Skeletal muscle tissue (tissue), 4 donors: Measurements from ENCODE around the gene HSPB9. TPM values are rescaled to one million over a fixed set of nuclear protein-coding genes. Genes with fewer than 3 reads are reported as not detected.
"Not testable (repeated sequence)": the region's sequence is repeated elsewhere in the genome, so short reads cannot be mapped to it uniquely, and the experiment has no call there.

Source experiments
- H3K27ac ChIP-seq: one replicate; pipeline ENCODE4 v1.7.0; 2013; ENCODE audit warnings: mild to moderate bottlenecking, low read depth, low read length, inconsistent platforms
- H3K27me3 ChIP-seq, 3 donors: one replicate each; pipeline ENCODE4 v1.7.0; 2013; ENCODE audit warnings: low read length in 3 of 3; ENCODE audit not compliant: control insufficient read depth in 3 of 3, insufficient read depth in 3 of 3
- H3K36me3 ChIP-seq, 3 donors: one replicate each; pipeline ENCODE4 v1.7.0; 2013; ENCODE audit warnings: low read length in 3 of 3; ENCODE audit not compliant: control insufficient read depth in 3 of 3, insufficient read depth in 3 of 3
- H3K4me1 ChIP-seq, 3 donors: one replicate each; pipeline ENCODE4 v1.7.0; 2013; ENCODE audit warnings: low read length in 3 of 3, mild to moderate bottlenecking in 3 of 3; ENCODE audit not compliant: control insufficient read depth in 3 of 3, insufficient read depth in 3 of 3
- H3K4me3 ChIP-seq, 3 donors: one replicate each; pipeline ENCODE4 v1.7.0; 2013; ENCODE audit warnings: low read length in 3 of 3
- H3K9ac ChIP-seq, 3 donors: one replicate each; pipeline ENCODE4 v1.7.0; 2013; ENCODE audit warnings: low read length in 3 of 3, mild to moderate bottlenecking in 3 of 3, moderate library complexity in 2 of 3, low read depth in 1 of 3
- H3K9me3 ChIP-seq, 3 donors: one replicate each; pipeline ENCODE4 v1.7.0; 2013; ENCODE audit warnings: low read length in 3 of 3; ENCODE audit not compliant: control insufficient read depth in 3 of 3
- total RNA-seq: library from RNA; depleted of rRNA; stranded (reverse); fragments of >200 nt; gene quantifications from one replicate; pipeline ENCODE4 v1.2.3, GENCODE V29; 2014
- donor health status: Osteomylitis.

The HSPB9 gene
- total RNA-seq, 1 donor from 2014 or later, result not detected

- Histone ChIP-seq H3K4me1 (peaks cover 55 to 68% (median 55%) of the 10 kb centered on the region in 3 donors), H3K27me3 (no peaks in the 10 kb centered on the region), H3K27ac (peak overlapping the region; percentile 93), H3K4me3 (peak overlapping the region in 1 of 3 donors; percentile 7), H3K9ac (peak overlapping the region in 1 of 3 donors; percentile 0), H3K36me3 (peaks cover 0 to 7% (median 2%) of the 10 kb centered on the region in 3 donors), H3K9me3 (no peaks in the 10 kb centered on the region)
These were observed 18.8 kb downstream of the HSPB9 start for GRCh38 chr17:42141382-42141781.

- H3K4me1 ChIP-seq, result peaks cover 50 to 69% (median 50%) of the 10 kb centered on the region in 3 donors
- peak overlapping the region in 1 of 3 donors; percentile 32 for H3K4me3 ChIP-seq
- H3K9ac ChIP-seq, result peak overlapping the region; percentile 28 to 54 (median 40)
- H3K27ac ChIP-seq, result peak overlapping the region; percentile 93
- H3K36me3 ChIP-seq, result peaks cover 0 to 11% (median 2%) of the 10 kb centered on the region in 3 donors
- no peaks in the 10 kb centered on the region for H3K9me3 ChIP-seq
- no peaks in the 10 kb centered on the region for H3K27me3 ChIP-seq
These were observed 19.8 kb downstream of the HSPB9 start for GRCh38 chr17:42142371-42142896.

DNA sequence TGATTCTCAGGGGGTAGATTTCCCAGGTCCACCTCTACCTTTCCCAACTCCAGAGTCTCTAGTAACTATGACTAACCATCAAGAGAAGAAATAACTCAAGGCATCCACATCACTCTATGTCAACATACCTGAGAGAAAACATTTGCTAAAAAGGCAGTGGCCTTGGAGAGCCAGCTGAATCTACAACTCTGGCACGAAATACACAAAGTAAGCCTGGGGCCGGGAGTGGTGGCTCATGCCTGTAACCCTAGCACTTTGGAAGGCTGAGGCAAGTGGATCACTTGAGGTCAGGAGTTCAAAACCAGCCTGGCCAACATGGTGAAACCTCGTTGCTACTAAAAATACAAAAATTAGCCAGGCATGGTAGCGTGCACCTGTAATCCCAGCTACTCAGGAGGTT is 20.5 kb downstream of the HSPB9 start:
- Histone ChIP-seq H3K4me3 (peak overlapping the region in 1 of 3 donors; percentile 15), H3K4me1 (peaks cover 48 to 68% (median 50%) of the 10 kb centered on the region in 3 donors), H3K27ac (peak overlapping the region; percentile 93), H3K36me3 (peaks cover 0 to 11% (median 2%) of the 10 kb centered on the region in 3 donors), H3K9ac (peak overlapping the region; percentile 25 to 54 (median 28))
- H3K27me3 ChIP-seq, H3K9me3 ChIP-seq: not testable (repeated sequence)

- Histone ChIP-seq H3K36me3 (peaks cover 0 to 8% (median 0%) of the 10 kb centered on the region in 3 donors), H3K4me1 (peaks cover 25 to 45% (median 28%) of the 10 kb centered on the region in 3 donors), H3K27me3 (no peaks in the 10 kb centered on the region), H3K9me3 (no peaks in the 10 kb centered on the region), H3K9ac (peak overlapping the region in 2 of 3 donors; percentile 20 to 55), H3K27ac (peak overlapping the region; percentile 44), H3K4me3 (no peak overlapping the region)
These were observed 24.5 kb downstream of the HSPB9 start for GRCh38 chr17:42146911-42147607.

DNA sequence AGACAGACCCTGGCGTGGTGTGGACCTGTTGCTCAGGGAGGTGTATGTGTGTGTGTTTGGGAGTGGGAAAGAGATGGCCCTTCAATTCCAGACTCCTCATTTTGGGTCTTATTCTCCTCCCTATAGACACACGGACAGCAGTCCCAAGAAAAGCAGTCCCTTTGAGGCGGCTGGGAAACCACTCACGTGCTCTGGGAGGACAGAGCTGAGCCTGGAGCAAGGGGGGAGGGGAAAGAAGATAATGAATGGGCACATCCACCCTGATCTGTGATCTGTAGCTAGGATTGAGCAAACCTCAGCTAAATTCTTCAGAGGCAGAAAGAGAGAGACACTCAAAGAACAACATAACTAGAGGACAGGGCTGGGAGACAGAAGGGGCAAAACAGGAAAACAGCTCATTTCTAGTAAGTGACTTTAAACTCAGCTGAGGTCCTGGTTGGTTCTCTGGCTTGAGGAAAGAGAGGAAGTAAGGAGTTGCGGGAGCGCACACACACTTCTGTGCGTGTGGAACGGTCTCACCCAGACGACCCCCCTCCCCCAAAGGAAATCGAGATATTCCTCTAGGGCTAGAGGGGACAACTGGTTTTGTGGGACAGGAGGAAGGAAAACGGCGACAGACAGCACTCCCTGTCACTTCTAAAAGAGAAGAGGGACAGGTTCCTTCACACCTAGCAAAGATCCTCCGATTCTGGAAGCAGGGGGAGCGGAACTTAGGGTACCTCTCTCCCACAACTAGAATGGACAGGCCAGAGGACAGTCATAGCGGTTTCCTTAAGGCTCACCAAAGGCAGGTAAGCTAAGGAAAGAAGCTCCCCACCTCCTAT is 31.5 kb downstream of the HSPB9 start:
- Histone ChIP-seq H3K27ac (peak overlapping the region; percentile 91), H3K27me3 (no peaks in the 10 kb centered on the region), H3K9me3 (no peaks in the 10 kb centered on the region), H3K9ac (peak overlapping the region; percentile 97 to 99 (median 98)), H3K4me1 (peaks cover 18 to 33% (median 23%) of the 10 kb centered on the region in 3 donors), H3K4me3 (peak overlapping the region; percentile 97 to 99 (median 98)), H3K36me3 (no peaks in the 10 kb centered on the region)

GRCh38 chr17:42155614-42156045 is 33.0 kb downstream of the HSPB9 start:
- H3K27me3 ChIP-seq, result no peaks in the 10 kb centered on the region
- no peak overlapping the region for H3K27ac ChIP-seq
- no peaks in the 10 kb centered on the region for H3K9me3 ChIP-seq
- H3K4me3 ChIP-seq, result peak overlapping the region; percentile 59 to 67 (median 64)
- peak overlapping the region; percentile 33 to 99 (median 66) for H3K9ac ChIP-seq
- H3K4me1 ChIP-seq, result peaks cover 18 to 33% (median 21%) of the 10 kb centered on the region in 3 donors
- H3K36me3 ChIP-seq, result no peaks in the 10 kb centered on the region

GRCh38 chr17:42159796-42160530 is 37.4 kb downstream of the HSPB9 start:
- H3K9ac ChIP-seq, result no peak overlapping the region
- H3K27ac ChIP-seq, result no peak overlapping the region
- no peaks in the 10 kb centered on the region for H3K36me3 ChIP-seq
- no peaks in the 10 kb centered on the region for H3K9me3 ChIP-seq
- no peak overlapping the region for H3K4me3 ChIP-seq
- no peaks in the 10 kb centered on the region for H3K27me3 ChIP-seq
- peaks cover 3 to 4% (median 4%) of the 10 kb centered on the region in 3 donors for H3K4me1 ChIP-seq

DNA sequence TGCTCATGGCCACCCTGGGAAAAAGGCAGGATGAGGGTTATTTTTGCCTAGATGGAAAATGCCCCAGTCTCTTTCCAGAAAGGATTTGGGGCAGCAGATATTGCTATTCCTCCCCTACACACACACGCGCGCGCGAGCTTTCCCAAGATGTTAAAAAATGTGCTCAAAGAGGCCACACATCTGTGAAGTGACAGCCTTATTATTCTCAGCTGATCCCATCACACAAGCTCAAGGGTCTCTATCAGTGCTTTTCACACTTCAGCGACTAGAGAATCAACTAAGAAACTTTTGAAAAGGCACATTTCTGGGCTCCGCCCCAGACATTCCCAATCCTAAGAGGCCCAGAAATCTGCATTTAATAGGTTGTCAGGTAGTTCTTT is 37.9 kb downstream of the HSPB9 start:
- no peak overlapping the region for H3K27ac ChIP-seq
- no peaks in the 10 kb centered on the region for H3K9me3 ChIP-seq
- H3K36me3 ChIP-seq, result no peaks in the 10 kb centered on the region
- no peak overlapping the region for H3K9ac ChIP-seq
- no peaks in the 10 kb centered on the region for H3K27me3 ChIP-seq
- no peak overlapping the region for H3K4me3 ChIP-seq
- H3K4me1 ChIP-seq, result peaks cover 1 to 4% (median 1%) of the 10 kb centered on the region in 3 donors

DNA sequence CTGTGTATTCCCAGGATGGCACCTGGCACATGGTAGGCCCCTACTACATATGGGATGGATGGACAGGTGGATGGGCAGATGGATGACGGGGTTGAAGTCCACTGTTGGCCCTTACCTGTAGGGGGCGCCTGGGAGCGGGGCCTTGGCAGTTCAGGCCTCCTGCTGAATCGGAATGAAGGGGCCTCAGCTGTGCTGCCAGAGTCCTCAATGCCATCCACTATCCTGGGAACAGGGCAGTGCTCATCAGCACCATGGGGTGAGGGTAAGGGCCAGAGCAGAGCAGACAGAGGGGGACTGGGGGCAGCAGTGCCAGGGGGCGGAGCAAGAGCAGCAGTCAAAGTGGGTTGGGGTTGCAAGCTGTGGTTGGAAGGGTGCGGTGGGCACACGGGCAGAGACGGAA is 40.5 kb downstream of the HSPB9 start:
- no peaks in the 10 kb centered on the region for H3K27me3 ChIP-seq

More for the DNA sequence above, 40.5 kb downstream of the HSPB9 start:
- Histone ChIP-seq H3K4me1 (no peaks in the 10 kb centered on the region), H3K4me3 (no peak overlapping the region), H3K9ac (no peak overlapping the region), H3K36me3 (no peaks in the 10 kb centered on the region), H3K9me3 (no peaks in the 10 kb centered on the region), H3K27ac (no peak overlapping the region)
